OCI-M2 (cell line): ENCODE measurements around the gene SRCAP.
"Not testable (repeated sequence)": the region's sequence is repeated elsewhere in the genome, so short reads cannot be mapped to it uniquely, and the experiment has no call there.

Source experiments
- DNase-seq: peaks from one replicate; lab custom pipeline; 2025; ENCODE audit not compliant: unreplicated experiment; lab: John Stamatoyannopoulos, UW

SRCAP gene

GRCh38 chr16:30663820-30664219, 35.2 kb upstream of the SRCAP start:
- DNase-seq, result no peak

- no peak for DNase-seq
Observed at GRCh38 chr16:30664616-30665109, 34.3 kb upstream of the SRCAP start.

GRCh38 chr16:30665155-30665829, 33.7 kb upstream of the SRCAP start:
- no peak for DNase-seq

- no peak for DNase-seq
Observed at GRCh38 chr16:30665830-30666190, 33.2 kb upstream of the SRCAP start.

- no peak for DNase-seq
Observed at GRCh38 chr16:30666681-30667080, 32.3 kb upstream of the SRCAP start.

- no peak for DNase-seq
Observed at GRCh38 chr16:30667361-30667905, 31.5 kb upstream of the SRCAP start.

GRCh38 chr16:30668393-30668792, 30.6 kb upstream of the SRCAP start:
- DNase-seq, result no peak

- no peak for DNase-seq
Observed at GRCh38 chr16:30669026-30669902, 29.7 kb upstream of the SRCAP start.

- DNase-seq, result no peak
Observed at GRCh38 chr16:30669903-30670824, 28.8 kb upstream of the SRCAP start.

GRCh38 chr16:30675143-30675542, 23.8 kb upstream of the SRCAP start:
- no peak for DNase-seq

- DNase-seq, result no peak
Observed at GRCh38 chr16:30677931-30678585, 20.9 kb upstream of the SRCAP start.

- DNase-seq, result no peak
Observed at GRCh38 chr16:30678586-30678970, 20.4 kb upstream of the SRCAP start.

GRCh38 chr16:30680326-30680725, 18.6 kb upstream of the SRCAP start:
- no peak for DNase-seq

- DNase-seq, result no peak
Observed at GRCh38 chr16:30688701-30689100, 10.3 kb upstream of the SRCAP start.

GRCh38 chr16:30691907-30692306, 7.1 kb upstream of the SRCAP start:
- no peak for DNase-seq

GRCh38 chr16:30692396-30693064, 6.4 kb upstream of the SRCAP start:
- DNase-seq, result no peak

GRCh38 chr16:30694926-30695693, 3.9 kb upstream of the SRCAP start:
- DNase-seq, result no peak

- not testable (repeated sequence) for DNase-seq
Observed at GRCh38 chr16:30696646-30697045, 2.3 kb upstream of the SRCAP start.
